Fibroblast of villous mesenchyme (primary cell): ENCODE results near the gene ZNF462. TPM values are rescaled to one million over a fixed set of nuclear protein-coding genes. Genes with fewer than 3 reads are reported as not detected.

ENCODE experiments used
- DNase-seq: peaks from one replicate; pipeline ENCODE4 v3.0.0-alpha.2; 2010; ENCODE audit warnings: low read depth
- H3K4me3 ChIP-seq: 2 replicates; pipeline ENCODE4 v1.5.1; 2011; ENCODE audit warnings: low read depth, mild to moderate bottlenecking, low read length
- total RNA-seq: library from RNA; depleted of rRNA; stranded (reverse); fragments of >200 nt; gene quantifications from 2 replicates; pipeline ENCODE4 v1.2.3, GENCODE V29; 2012
- TF ChIP-seq, protein P1 (sequence below): IDR thresholded peaks from 2 replicates; pipeline ENCODE4 v1.5.1; 2012; ENCODE audit warnings: low read depth, mild to moderate bottlenecking, low read length; ENCODE audit not compliant: insufficient read depth

Gene ZNF462
- total RNA-seq, 1 donor = 32.4 TPM

- no peak overlapping the region for H3K4me3 ChIP-seq
- DNase-seq = no peak
- TF ChIP-seq, protein P1, sequence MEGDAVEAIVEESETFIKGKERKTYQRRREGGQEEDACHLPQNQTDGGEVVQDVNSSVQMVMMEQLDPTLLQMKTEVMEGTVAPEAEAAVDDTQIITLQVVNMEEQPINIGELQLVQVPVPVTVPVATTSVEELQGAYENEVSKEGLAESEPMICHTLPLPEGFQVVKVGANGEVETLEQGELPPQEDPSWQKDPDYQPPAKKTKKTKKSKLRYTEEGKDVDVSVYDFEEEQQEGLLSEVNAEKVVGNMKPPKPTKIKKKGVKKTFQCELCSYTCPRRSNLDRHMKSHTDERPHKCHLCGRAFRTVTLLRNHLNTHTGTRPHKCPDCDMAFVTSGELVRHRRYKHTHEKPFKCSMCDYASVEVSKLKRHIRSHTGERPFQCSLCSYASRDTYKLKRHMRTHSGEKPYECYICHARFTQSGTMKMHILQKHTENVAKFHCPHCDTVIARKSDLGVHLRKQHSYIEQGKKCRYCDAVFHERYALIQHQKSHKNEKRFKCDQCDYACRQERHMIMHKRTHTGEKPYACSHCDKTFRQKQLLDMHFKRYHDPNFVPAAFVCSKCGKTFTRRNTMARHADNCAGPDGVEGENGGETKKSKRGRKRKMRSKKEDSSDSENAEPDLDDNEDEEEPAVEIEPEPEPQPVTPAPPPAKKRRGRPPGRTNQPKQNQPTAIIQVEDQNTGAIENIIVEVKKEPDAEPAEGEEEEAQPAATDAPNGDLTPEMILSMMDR = no peak
Measured at GRCh38 chr9:106869028-106869427, 6.1 kb downstream of the ZNF462 start.

DNA sequence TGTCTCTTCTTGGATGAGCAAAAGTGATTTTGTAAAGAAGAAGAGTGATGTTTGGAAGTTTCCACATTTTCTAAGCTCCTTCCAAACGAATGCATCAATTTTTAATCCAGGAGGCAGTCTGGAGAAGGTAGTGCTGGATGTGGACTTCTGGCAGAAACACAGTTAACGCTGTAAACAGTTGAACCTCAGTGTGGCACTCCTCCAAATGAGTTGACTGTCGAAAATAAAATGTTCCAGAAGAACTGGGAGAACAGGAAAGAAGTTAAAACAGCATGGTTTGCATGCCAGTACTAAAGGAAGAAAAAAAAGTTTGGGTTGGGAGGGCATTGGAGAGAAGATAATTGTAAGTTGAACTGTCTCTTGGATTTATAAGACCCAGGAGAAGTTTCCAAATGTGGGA lies 6.5 kb downstream of the ZNF462 start:
- TF ChIP-seq, protein P1 = no peak
- peak; percentile 74 for DNase-seq

GRCh38 chr9:106872641-106873040 lies 9.7 kb downstream of the ZNF462 start:
- TF ChIP-seq, protein P1 = no peak
- no peak overlapping the region for H3K4me3 ChIP-seq
- DNase-seq = no peak

More for the DNA sequence above, 6.5 kb downstream of the ZNF462 start:
- no peak overlapping the region for H3K4me3 ChIP-seq

- TF ChIP-seq, protein P1 = no peak
- no peak for DNase-seq
- H3K4me3 ChIP-seq = no peak overlapping the region
Measured at GRCh38 chr9:106874031-106874430, 11.1 kb downstream of the ZNF462 start.

DNA sequence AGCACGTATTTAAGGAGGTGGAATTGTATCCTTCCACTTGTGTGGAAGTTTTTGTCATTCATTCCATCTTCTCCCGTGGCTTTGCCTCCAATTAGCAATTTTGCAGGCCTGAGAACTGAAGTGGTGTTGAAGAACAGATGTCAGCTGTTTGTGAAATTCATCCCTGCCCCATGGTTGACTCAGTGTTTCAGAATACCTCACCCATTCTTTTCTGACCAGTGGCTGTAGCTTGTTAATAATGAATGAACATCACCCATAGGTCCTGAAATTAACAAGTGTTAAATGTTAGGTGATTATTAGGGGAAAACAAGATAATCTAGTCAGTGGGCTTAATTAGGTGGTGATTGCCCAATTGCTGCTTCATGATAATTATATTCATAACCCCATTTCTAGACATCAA lies 11.7 kb downstream of the ZNF462 start:
- no peak overlapping the region for H3K4me3 ChIP-seq
- no peak for DNase-seq
- TF ChIP-seq, protein P1 = no peak

- no peak for DNase-seq
- no peak overlapping the region for H3K4me3 ChIP-seq
- TF ChIP-seq, protein P1 = no peak
Measured at GRCh38 chr9:106875529-106875928, 12.6 kb downstream of the ZNF462 start.

GRCh38 chr9:106877345-106877744 lies 14.4 kb downstream of the ZNF462 start:
- DNase-seq = no peak
- TF ChIP-seq, protein P1 = no peak
- no peak overlapping the region for H3K4me3 ChIP-seq
